Measurements from ENCODE around the gene ZNF727.
"Not testable (repeated sequence)": the region's sequence is repeated elsewhere in the genome, so short reads cannot be mapped to it uniquely, and the experiment has no call there.

Gene ZNF727

GRCh38 chr7:64045301-64046040 is at the start of gene ZNF727:
TSS of gene ZNF727 (plus strand) at chr7:64045434. CDS start at chr7:64045622, 188 bp downstream.
- H3K27ac ChIP-seq (ENCODE audit: low read depth, low read length): peak within 1 kb of the TSS; percentile 66
- no peaks in the 10 kb centered on the region for H3K36me3 ChIP-seq (ENCODE audit: control insufficient read depth in 1 of 2, insufficient read depth in 2 of 2, low read length in 2 of 2)
- peaks cover 27 to 29% of the 10 kb centered on the region in 2 donors for H3K9me3 ChIP-seq (ENCODE audit: control insufficient read depth in 1 of 2, low read length in 2 of 2)
- H3K4me3 ChIP-seq (ENCODE audit: low read depth in 1 of 2, low read length in 2 of 2): peak within 1 kb of the TSS; percentile 52 to 66
- H3K9ac ChIP-seq (ENCODE audit: low read depth in 1 of 2, low read length in 2 of 2): peak within 1 kb of the TSS in 1 of 2 donors; percentile 25
- no peaks in the 10 kb centered on the region for H3K4me1 ChIP-seq (ENCODE audit: control insufficient read depth in 1 of 2, insufficient read depth in 2 of 2, low read length in 2 of 2)
- H3K27me3 ChIP-seq (ENCODE audit: control insufficient read depth in 1 of 2, insufficient read depth in 2 of 2, low read length in 2 of 2): no peaks in the 10 kb centered on the region

GRCh38 chr7:63998549-63998948 is 46.7 kb upstream of the ZNF727 start, which contains the start of gene ZNF722:
TSS of gene ZNF722 (plus strand) at chr7:63998849. CDS start at chr7:63998962, 113 bp downstream.
- Histone ChIP-seq H3K9me3 (ENCODE audit: control insufficient read depth in 1 of 2, low read length in 2 of 2) (peaks cover 15 to 17% of the 10 kb centered on the region in 2 donors), H3K9ac (ENCODE audit: low read depth in 1 of 2, low read length in 2 of 2) (no peak within 1 kb of the TSS), H3K4me1 (ENCODE audit: control insufficient read depth in 1 of 2, insufficient read depth in 2 of 2, low read length in 2 of 2) (no peaks in the 10 kb centered on the region), H3K36me3 (ENCODE audit: control insufficient read depth in 1 of 2, insufficient read depth in 2 of 2, low read length in 2 of 2) (no peaks in the 10 kb centered on the region), H3K4me3 (ENCODE audit: low read depth in 1 of 2, low read length in 2 of 2) (no peak within 1 kb of the TSS), H3K27me3 (ENCODE audit: control insufficient read depth in 1 of 2, insufficient read depth in 2 of 2, low read length in 2 of 2) (no peaks in the 10 kb centered on the region), H3K27ac (ENCODE audit: low read depth, low read length) (no peak within 1 kb of the TSS)

- H3K4me3 ChIP-seq (ENCODE audit: low read depth in 1 of 2, low read length in 2 of 2); H3K36me3 ChIP-seq (ENCODE audit: control insufficient read depth in 1 of 2, insufficient read depth in 2 of 2, low read length in 2 of 2); H3K9ac ChIP-seq (ENCODE audit: low read depth in 1 of 2, low read length in 2 of 2); H3K27ac ChIP-seq (ENCODE audit: low read depth, low read length); H3K27me3 ChIP-seq (ENCODE audit: control insufficient read depth in 1 of 2, insufficient read depth in 2 of 2, low read length in 2 of 2); H3K4me1 ChIP-seq (ENCODE audit: control insufficient read depth in 1 of 2, insufficient read depth in 2 of 2, low read length in 2 of 2): not testable (repeated sequence)
- peaks cover 29 to 30% of the 10 kb centered on the region in 2 donors for H3K9me3 ChIP-seq (ENCODE audit: control insufficient read depth in 1 of 2, low read length in 2 of 2)
Measured at GRCh38 chr7:64015496-64015895, 29.7 kb upstream of the ZNF727 start.

- Histone ChIP-seq H3K9ac (ENCODE audit: low read depth in 1 of 2, low read length in 2 of 2) (no peak overlapping the region), H3K36me3 (ENCODE audit: control insufficient read depth in 1 of 2, insufficient read depth in 2 of 2, low read length in 2 of 2) (no peaks in the 10 kb centered on the region), H3K4me3 (ENCODE audit: low read depth in 1 of 2, low read length in 2 of 2) (no peak overlapping the region), H3K9me3 (ENCODE audit: control insufficient read depth in 1 of 2, low read length in 2 of 2) (peaks cover 30 to 37% of the 10 kb centered on the region in 2 donors), H3K27ac (ENCODE audit: low read depth, low read length) (no peak overlapping the region), H3K4me1 (ENCODE audit: control insufficient read depth in 1 of 2, insufficient read depth in 2 of 2, low read length in 2 of 2) (no peaks in the 10 kb centered on the region), H3K27me3 (ENCODE audit: control insufficient read depth in 1 of 2, insufficient read depth in 2 of 2, low read length in 2 of 2) (no peaks in the 10 kb centered on the region)
Measured at GRCh38 chr7:64035388-64035787, 9.8 kb upstream of the ZNF727 start.

GRCh38 chr7:64037095-64037494 is 8.1 kb upstream of the ZNF727 start:
- H3K36me3 ChIP-seq (ENCODE audit: control insufficient read depth in 1 of 2, insufficient read depth in 2 of 2, low read length in 2 of 2): no peaks in the 10 kb centered on the region
- no peaks in the 10 kb centered on the region for H3K4me1 ChIP-seq (ENCODE audit: control insufficient read depth in 1 of 2, insufficient read depth in 2 of 2, low read length in 2 of 2)
- H3K9ac ChIP-seq (ENCODE audit: low read depth in 1 of 2, low read length in 2 of 2): no peak overlapping the region
- no peak overlapping the region for H3K4me3 ChIP-seq (ENCODE audit: low read depth in 1 of 2, low read length in 2 of 2)
- H3K27me3 ChIP-seq (ENCODE audit: control insufficient read depth in 1 of 2, insufficient read depth in 2 of 2, low read length in 2 of 2): no peaks in the 10 kb centered on the region
- H3K27ac ChIP-seq (ENCODE audit: low read depth, low read length): no peak overlapping the region
- peaks cover 20 to 43% of the 10 kb centered on the region in 2 donors for H3K9me3 ChIP-seq (ENCODE audit: control insufficient read depth in 1 of 2, low read length in 2 of 2)

- Histone ChIP-seq H3K27ac (ENCODE audit: low read depth, low read length) (no peak overlapping the region), H3K9ac (ENCODE audit: low read depth in 1 of 2, low read length in 2 of 2) (peak overlapping the region in 1 of 2 donors; percentile 25), H3K36me3 (ENCODE audit: control insufficient read depth in 1 of 2, insufficient read depth in 2 of 2, low read length in 2 of 2) (no peaks in the 10 kb centered on the region), H3K27me3 (ENCODE audit: control insufficient read depth in 1 of 2, insufficient read depth in 2 of 2, low read length in 2 of 2) (no peaks in the 10 kb centered on the region), H3K9me3 (ENCODE audit: control insufficient read depth in 1 of 2, low read length in 2 of 2) (peaks cover 28 to 29% of the 10 kb centered on the region in 2 donors), H3K4me3 (ENCODE audit: low read depth in 1 of 2, low read length in 2 of 2) (peak overlapping the region; percentile 52 to 66), H3K4me1 (ENCODE audit: control insufficient read depth in 1 of 2, insufficient read depth in 2 of 2, low read length in 2 of 2) (no peaks in the 10 kb centered on the region)
Measured at GRCh38 chr7:64046041-64046389, 781 bp downstream of the ZNF727 start.

GRCh38 chr7:64077837-64078698 is 32.8 kb downstream of the ZNF727 start:
- not testable (repeated sequence) for H3K36me3 ChIP-seq (ENCODE audit: control insufficient read depth in 1 of 2, insufficient read depth in 2 of 2, low read length in 2 of 2); H3K27me3 ChIP-seq (ENCODE audit: control insufficient read depth in 1 of 2, insufficient read depth in 2 of 2, low read length in 2 of 2); H3K4me3 ChIP-seq (ENCODE audit: low read depth in 1 of 2, low read length in 2 of 2); H3K4me1 ChIP-seq (ENCODE audit: control insufficient read depth in 1 of 2, insufficient read depth in 2 of 2, low read length in 2 of 2); H3K9ac ChIP-seq (ENCODE audit: low read depth in 1 of 2, low read length in 2 of 2); H3K27ac ChIP-seq (ENCODE audit: low read depth, low read length)
- H3K9me3 ChIP-seq (ENCODE audit: control insufficient read depth in 1 of 2, low read length in 2 of 2): peaks cover 65 to 83% of the 10 kb centered on the region in 2 donors

GRCh38 chr7:64078699-64078994 is 33.4 kb downstream of the ZNF727 start:
- Histone ChIP-seq H3K36me3 (ENCODE audit: control insufficient read depth in 1 of 2, insufficient read depth in 2 of 2, low read length in 2 of 2) (peaks cover 0 to 4% of the 10 kb centered on the region in 2 donors), H3K27me3 (ENCODE audit: control insufficient read depth in 1 of 2, insufficient read depth in 2 of 2, low read length in 2 of 2) (no peaks in the 10 kb centered on the region), H3K9ac (ENCODE audit: low read depth in 1 of 2, low read length in 2 of 2) (no peak overlapping the region), H3K27ac (ENCODE audit: low read depth, low read length) (no peak overlapping the region), H3K4me1 (ENCODE audit: control insufficient read depth in 1 of 2, insufficient read depth in 2 of 2, low read length in 2 of 2) (no peaks in the 10 kb centered on the region), H3K9me3 (ENCODE audit: control insufficient read depth in 1 of 2, low read length in 2 of 2) (peaks cover 71 to 88% of the 10 kb centered on the region in 2 donors), H3K4me3 (ENCODE audit: low read depth in 1 of 2, low read length in 2 of 2) (no peak overlapping the region)

GRCh38 chr7:64087501-64087900 is 42.3 kb downstream of the ZNF727 start:
- H3K36me3 ChIP-seq (ENCODE audit: control insufficient read depth in 1 of 2, insufficient read depth in 2 of 2, low read length in 2 of 2): no peaks in the 10 kb centered on the region
- H3K27me3 ChIP-seq (ENCODE audit: control insufficient read depth in 1 of 2, insufficient read depth in 2 of 2, low read length in 2 of 2): no peaks in the 10 kb centered on the region
- no peak overlapping the region for H3K9ac ChIP-seq (ENCODE audit: low read depth in 1 of 2, low read length in 2 of 2)
- H3K4me3 ChIP-seq (ENCODE audit: low read depth in 1 of 2, low read length in 2 of 2): no peak overlapping the region
- no peaks in the 10 kb centered on the region for H3K4me1 ChIP-seq (ENCODE audit: control insufficient read depth in 1 of 2, insufficient read depth in 2 of 2, low read length in 2 of 2)
- peaks cover 42 to 60% of the 10 kb centered on the region in 2 donors for H3K9me3 ChIP-seq (ENCODE audit: control insufficient read depth in 1 of 2, low read length in 2 of 2)
- no peak overlapping the region for H3K27ac ChIP-seq (ENCODE audit: low read depth, low read length)

GRCh38 chr7:64088863-64089262 is 43.6 kb downstream of the ZNF727 start:
- not testable (repeated sequence) for H3K4me1 ChIP-seq (ENCODE audit: control insufficient read depth in 1 of 2, insufficient read depth in 2 of 2, low read length in 2 of 2); H3K27me3 ChIP-seq (ENCODE audit: control insufficient read depth in 1 of 2, insufficient read depth in 2 of 2, low read length in 2 of 2); H3K36me3 ChIP-seq (ENCODE audit: control insufficient read depth in 1 of 2, insufficient read depth in 2 of 2, low read length in 2 of 2); H3K9ac ChIP-seq (ENCODE audit: low read depth in 1 of 2, low read length in 2 of 2); H3K4me3 ChIP-seq (ENCODE audit: low read depth in 1 of 2, low read length in 2 of 2); H3K27ac ChIP-seq (ENCODE audit: low read depth, low read length)
- peaks cover 36 to 54% of the 10 kb centered on the region in 2 donors for H3K9me3 ChIP-seq (ENCODE audit: control insufficient read depth in 1 of 2, low read length in 2 of 2)
